ENCODE results near the gene GREB1. TPM values are rescaled to one million over a fixed set of nuclear protein-coding genes. Genes with fewer than 3 reads are reported as not detected.

The GREB1 gene
- total RNA-seq, 1 experiment from 2014 or later, result 2.7 TPM

DNA sequence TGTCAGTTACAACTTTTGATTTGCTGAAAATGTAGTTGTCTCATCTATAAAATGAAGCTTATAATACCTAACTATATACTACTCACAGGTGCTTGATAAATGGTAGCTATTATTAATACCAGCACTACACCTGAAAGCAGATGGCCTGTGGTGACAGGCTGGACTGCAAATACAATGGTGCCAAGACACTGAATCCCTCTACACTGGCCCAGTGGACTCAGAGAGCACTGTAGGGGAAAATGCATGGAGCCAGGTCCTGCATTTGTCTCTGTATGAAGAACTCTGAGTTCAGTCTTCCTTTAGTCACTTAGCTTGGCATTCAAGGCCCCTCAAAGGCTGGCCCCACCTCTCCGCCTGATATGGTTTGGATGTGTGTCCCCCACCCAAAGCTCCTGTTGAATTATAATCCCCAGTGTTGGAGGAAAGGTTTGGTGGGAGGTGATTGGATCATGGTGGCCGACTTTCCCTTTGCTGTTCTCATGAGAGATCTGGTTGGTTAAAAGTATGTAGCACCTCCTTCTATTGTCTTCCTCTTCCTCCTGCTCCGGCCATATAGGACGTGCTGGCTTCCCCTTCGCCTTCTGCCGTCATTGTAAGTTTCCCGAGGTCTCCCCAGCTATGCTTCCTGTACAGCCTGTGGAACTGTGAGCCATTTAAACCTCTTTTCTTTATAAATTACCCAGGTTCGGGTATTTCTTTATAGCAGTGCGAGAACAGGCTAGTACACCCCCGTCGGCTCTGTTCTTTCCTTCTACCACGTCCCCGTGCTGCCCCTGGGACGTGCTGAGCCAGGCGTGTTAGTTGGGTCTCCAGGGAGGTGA lies 147.3 kb downstream of the GREB1 start:
- no peak for DNase-seq
- H3K36me3 ChIP-seq, result no peaks in the 10 kb centered on the region
- no peaks in the 10 kb centered on the region for H3K9me3 ChIP-seq
- no peak overlapping the region for H3K4me3 ChIP-seq
- H3K27me3 ChIP-seq, result no peaks in the 10 kb centered on the region

DNA sequence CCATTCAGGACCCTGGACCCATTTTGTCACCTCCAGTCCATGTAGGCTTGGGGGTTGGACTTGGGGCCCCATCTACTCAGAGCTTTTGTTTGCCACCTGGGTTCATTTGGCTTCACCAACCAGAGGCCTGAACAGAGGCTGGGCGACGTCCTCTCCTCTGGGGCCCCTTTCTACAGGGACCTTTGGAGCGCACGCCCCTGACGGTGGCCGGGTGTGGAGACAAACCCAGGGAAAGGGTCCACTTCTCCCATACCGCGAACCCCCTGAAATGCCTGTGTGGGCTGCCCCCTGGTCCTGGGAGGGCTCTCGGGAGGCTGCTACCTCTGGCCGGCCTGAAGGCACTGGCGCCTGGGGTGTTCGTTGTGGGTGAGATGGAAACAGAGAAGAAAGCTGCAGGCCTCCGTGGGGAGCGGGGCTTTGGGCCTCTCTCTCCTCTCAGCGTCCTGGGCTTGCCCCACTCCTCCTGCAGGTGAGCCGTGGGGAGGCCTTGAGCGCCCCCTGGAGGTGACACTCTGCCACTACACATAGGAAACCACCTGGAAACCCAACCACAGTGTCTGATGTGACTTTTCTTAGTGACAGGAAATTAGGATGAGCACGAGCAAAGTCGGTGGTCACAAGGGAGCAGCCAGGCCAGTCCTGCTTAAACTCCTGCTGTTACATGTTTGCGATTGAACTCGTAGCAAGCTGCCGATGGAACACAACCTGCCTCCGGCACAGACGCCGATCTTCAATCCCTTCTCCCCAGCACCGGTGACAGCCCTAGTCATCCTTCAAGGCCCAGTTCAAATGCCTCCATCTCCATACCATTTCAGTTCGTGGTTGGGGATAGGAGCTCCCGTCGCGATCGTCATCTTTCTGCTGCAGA lies 148.1 kb downstream of the GREB1 start:
- no peak overlapping the region for H3K4me3 ChIP-seq
- no peaks in the 10 kb centered on the region for H3K27me3 ChIP-seq
- H3K9me3 ChIP-seq, result no peaks in the 10 kb centered on the region
- H3K36me3 ChIP-seq, result no peaks in the 10 kb centered on the region
- DNase-seq, result peak; percentile 60

DNA sequence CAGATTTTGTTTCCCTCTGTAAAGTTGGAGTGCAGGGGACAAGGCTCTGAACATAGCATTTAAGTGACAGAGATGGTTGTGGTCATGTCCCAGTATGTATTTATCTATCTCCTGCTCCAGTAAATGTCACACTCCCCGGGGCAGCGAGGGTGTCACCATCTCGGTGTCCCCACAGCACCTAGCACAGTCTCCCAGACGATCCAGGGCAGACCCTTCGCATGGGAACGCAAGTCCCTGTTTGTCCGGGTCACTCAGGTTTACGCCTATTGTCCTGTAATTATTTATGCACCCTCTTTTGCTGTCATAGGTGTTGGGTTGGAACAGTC lies 148.7 kb downstream of the GREB1 start:
- Histone ChIP-seq H3K4me3 (no peak overlapping the region), H3K27me3 (no peaks in the 10 kb centered on the region), H3K36me3 (no peaks in the 10 kb centered on the region), H3K9me3 (no peaks in the 10 kb centered on the region)
- no peak for DNase-seq

DNA sequence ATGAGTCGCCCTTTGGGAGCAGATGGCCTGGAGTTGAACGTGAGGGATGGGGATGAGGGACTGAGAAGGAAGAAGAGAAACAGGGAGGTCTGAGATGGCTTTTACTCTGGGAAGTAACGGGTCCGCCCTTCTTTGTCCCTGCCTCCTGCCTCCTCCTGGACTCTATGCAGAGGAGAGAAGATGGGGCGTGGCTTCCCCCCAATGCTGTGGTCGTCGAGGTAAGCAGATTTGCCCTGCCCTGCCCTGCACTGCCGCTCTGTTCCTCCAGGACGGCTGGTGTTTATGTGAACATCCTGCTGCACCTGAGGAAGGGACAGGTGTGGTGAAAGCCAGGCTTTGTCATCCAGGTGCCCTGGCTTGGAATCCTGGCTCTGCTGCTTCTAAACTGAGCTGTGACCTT lies 149.6 kb downstream of the GREB1 start:
- H3K9me3 ChIP-seq, result no peaks in the 10 kb centered on the region
- no peaks in the 10 kb centered on the region for H3K36me3 ChIP-seq
- no peaks in the 10 kb centered on the region for H3K27me3 ChIP-seq
- DNase-seq, result no peak
- no peak overlapping the region for H3K4me3 ChIP-seq

DNA sequence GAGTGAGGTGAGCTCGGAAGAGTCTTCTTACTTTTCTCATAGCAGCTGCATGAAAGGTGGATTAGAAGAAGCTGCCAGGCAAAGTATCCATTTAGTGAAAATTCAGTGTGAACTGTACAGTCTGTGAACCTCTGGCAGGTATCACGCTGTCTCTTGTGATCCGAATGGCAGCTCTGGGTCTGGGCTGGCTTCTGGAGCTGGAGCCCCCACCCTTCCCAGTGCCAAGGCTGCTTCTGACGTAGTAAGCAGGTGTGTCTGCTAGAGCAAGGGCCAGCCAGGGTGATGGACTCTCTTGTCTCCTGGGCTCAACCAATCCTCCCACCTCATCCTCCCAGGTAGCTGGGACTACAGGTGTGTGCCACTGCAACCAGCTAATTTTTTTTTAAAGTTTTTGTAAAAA lies 150.1 kb downstream of the GREB1 start:
- H3K9me3 ChIP-seq, result no peaks in the 10 kb centered on the region
- no peak for DNase-seq
- H3K4me3 ChIP-seq, result no peak overlapping the region
- H3K36me3 ChIP-seq, result no peaks in the 10 kb centered on the region
- no peaks in the 10 kb centered on the region for H3K27me3 ChIP-seq

DNA sequence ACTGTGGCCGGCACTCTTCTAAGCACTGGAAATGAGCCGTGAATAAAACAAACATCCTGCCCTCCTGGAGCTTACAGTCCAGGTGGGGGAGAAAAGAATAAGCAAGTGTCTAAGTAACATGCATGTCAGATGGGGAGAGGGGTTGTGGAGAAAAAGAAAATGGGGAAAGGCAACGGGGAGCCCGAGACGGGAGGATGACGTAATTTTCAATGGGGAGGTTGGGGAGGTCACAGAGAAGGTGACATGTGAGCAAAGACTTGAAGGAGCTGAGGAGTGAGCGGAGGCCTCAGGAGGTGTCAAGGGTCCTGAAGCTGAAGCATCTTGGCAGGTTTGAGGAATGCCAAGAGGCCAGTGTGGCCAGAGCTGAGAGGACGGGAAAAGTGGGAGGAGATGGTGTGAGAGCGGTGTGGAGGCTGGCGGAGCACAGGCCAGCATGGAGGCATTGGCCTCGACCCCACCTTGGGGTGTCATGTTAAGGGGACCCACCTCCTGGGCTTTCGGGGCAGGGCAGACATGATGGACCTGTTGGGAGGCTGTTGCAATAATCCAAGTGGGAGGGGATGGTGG lies 151.1 kb downstream of the GREB1 start:
- Histone ChIP-seq H3K4me3 (no peak overlapping the region), H3K9me3 (no peaks in the 10 kb centered on the region), H3K27me3 (no peaks in the 10 kb centered on the region), H3K36me3 (no peaks in the 10 kb centered on the region)
- no peak for DNase-seq

DNA sequence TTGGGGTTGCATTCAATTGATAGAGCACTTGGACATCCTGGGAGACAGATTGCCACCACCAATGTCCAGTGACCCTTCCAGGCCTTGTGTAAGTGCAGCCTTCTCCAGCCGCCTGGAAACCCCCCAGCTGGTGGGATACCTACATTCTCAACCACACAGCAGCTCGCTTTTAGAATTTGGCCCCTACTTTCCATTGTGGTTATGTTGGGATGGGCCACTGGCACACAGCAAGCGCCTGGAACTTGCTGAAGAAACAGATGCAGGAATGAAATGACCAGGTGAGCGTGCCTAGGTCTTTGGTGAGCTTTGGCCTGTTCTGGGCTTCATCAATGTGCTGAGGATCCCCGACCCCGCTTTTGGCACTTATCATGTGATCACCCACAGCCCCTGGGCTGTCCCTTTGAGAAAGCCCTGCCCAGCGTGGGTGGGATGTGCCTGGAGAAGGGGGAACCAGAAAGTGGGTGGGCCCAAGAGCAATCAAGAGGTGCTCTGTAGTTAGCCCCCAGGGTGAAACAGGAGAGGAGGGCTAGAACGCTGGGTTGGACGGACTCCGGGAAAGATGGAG lies 152.1 kb downstream of the GREB1 start:
- no peaks in the 10 kb centered on the region for H3K27me3 ChIP-seq
- no peaks in the 10 kb centered on the region for H3K9me3 ChIP-seq
- no peaks in the 10 kb centered on the region for H3K36me3 ChIP-seq
- no peak for DNase-seq
- no peak overlapping the region for H3K4me3 ChIP-seq

DNA sequence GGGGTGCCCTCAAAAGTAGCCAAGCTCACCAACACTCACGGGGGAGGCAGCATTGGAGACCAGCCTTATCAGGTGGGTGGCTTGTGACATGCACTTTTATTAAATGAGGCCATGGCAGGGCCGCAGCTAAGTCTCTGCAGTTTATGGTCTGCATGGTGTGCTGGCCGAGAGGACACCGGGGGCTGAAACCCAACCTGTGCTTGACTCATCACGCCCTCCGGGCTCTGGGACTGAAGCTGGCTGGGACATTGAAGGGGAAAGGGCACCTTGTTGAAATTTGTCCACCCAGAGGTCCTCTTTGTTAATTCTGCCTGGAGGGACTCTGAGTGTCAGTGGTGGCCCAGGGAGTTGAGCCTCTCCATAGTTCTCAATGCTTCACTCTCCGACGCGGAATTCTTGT lies 153.9 kb downstream of the GREB1 start:
- H3K9me3 ChIP-seq, result no peaks in the 10 kb centered on the region
- H3K36me3 ChIP-seq, result no peaks in the 10 kb centered on the region
- DNase-seq, result no peak
- no peaks in the 10 kb centered on the region for H3K27me3 ChIP-seq
- no peak overlapping the region for H3K4me3 ChIP-seq

DNA sequence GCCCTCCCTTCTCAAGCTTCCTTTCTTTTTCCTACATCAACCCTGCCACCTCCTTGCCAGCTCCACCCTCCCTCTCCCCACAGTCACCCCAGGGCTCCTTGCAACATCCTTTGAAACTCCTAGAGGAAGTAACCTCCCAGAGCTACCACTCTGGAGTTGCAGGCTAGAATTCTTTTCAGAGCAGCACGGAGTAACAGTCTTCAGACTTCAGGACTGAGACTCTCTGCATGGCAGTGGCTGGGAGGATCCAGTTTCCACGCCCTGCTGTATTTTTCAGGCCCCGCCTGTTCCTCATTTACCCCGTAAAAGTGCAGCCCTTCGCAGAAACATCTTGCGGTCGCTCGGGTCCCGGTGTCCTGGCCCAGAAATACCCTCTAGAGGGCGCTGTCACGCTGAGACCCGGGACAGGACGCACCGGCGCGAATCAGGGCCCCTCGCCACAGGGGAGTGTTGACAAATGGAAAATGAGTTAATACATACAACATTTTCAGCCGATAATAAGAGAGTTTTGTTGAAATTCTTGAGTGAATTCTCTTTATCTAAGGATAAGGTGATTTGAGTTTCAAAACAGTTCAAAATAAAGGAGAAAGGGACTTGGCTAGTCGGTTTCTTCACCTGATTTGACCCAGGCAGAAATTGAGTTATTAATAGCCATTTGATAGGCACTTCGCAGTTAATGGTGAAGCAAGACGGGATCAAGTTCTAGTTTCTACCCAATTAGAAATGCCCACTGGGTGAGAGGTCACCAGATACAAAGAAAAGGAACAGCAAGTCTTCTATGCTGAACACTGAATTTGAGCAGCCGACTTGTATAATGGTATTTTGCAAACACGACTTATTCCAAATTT lies 154.6 kb downstream of the GREB1 start:
- Histone ChIP-seq H3K27me3 (no peaks in the 10 kb centered on the region), H3K4me3 (peak overlapping the region; percentile 18), H3K9me3 (no peaks in the 10 kb centered on the region), H3K36me3 (no peaks in the 10 kb centered on the region)
- DNase-seq, result peak; percentile 94

DNA sequence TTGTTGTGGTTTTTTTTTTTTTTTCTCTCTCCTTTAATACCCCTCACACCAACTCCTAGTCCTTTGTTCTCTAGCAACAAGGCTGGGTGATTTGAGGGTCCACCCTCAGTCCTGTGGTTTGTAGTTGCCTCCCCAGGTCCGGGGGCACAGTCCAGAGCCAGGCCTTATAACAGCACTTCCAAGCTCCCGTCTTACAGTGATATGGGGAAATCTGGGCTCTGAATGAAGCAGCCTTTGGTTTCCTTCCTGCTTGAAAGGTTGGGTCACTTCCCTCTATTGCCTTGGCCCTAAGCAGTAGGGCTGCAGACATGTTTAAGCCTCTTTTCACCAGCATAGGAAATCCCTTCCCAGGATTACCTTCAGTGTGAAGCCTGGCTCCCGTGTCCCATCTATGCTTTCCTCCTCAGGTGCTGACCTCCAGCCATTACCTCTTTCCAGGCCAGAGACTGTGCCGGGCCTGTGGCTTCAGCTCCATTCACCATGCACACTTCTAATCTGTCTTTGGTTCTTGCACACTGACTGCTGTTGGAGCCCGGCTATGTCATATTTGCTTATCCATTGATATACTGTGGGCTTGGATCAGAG lies 157.3 kb downstream of the GREB1 start:
- no peak overlapping the region for H3K4me3 ChIP-seq
- no peaks in the 10 kb centered on the region for H3K27me3 ChIP-seq
- DNase-seq, result no peak
- H3K9me3 ChIP-seq, result no peaks in the 10 kb centered on the region
- H3K36me3 ChIP-seq, result no peaks in the 10 kb centered on the region

Other genes starting within 250 kb of the GREB1 start
- 15.9 and 19.7 TPM in 2 replicates for gene ROCK2, start 189.4 kb upstream of the GREB1 start, total RNA-seq (2014; rRNA removed; shearing (Covaris generic); ENCODE audit: low replicate concordance)
- 20.8 and 29.4 TPM in 2 replicates for gene E2F6, start 67.9 kb upstream of the GREB1 start, total RNA-seq (2014; rRNA removed; shearing (Covaris generic); ENCODE audit: low replicate concordance)
- not detected in 2 replicates for gene NTSR2, start 136.2 kb downstream of the GREB1 start, total RNA-seq (2014; rRNA removed; shearing (Covaris generic); ENCODE audit: low replicate concordance)
- gene LPIN1, start 212.6 kb downstream of the GREB1 start, total RNA-seq (2014; rRNA removed; shearing (Covaris generic); ENCODE audit: low replicate concordance), result 139 and 207 TPM in 2 replicates